HL-60 (cell line): ENCODE results near the gene SPATA31D1.

Source experiments
- DNase-seq, 2 experiments: peaks; one replicate each; pipeline ENCODE4 v3.0.0-alpha.2; 2010 to 2020; ENCODE audit warnings: low read depth in 1 of 2, low spot score in 1 of 2
- H3K27ac ChIP-seq: fragments of 250-450 bp; sonication (Bioruptor Pico); replicated peaks from 2 replicates; pipeline ENCODE4 v1.5.1; 2020; ENCODE audit warnings: mild to moderate bottlenecking, moderate library complexity
- H3K27me3 ChIP-seq: fragments of 250-450 bp; sonication (Bioruptor Pico); 2 replicates; pipeline ENCODE4 v1.5.1; 2021; ENCODE audit warnings: mild to moderate bottlenecking, moderate library complexity; ENCODE audit not compliant: insufficient read depth, poor library complexity, severe bottlenecking
- H3K4me3 ChIP-seq: replicated peaks from 2 replicates; pipeline ENCODE4 v1.5.1; 2011; ENCODE audit warnings: mild to moderate bottlenecking, control low read depth, low read length; ENCODE audit not compliant: insufficient read depth
- GABPA ChIP-seq: IDR thresholded peaks from 2 replicates; pipeline ENCODE4 v1.6.1; 2012; ENCODE audit warnings: low read depth
- POLR2AphosphoS5 ChIP-seq: IDR thresholded peaks from 2 replicates; pipeline ENCODE4 v1.6.1; 2012; ENCODE audit warnings: low read depth
- REST ChIP-seq: IDR thresholded peaks from 2 replicates; pipeline ENCODE4 v1.6.1; 2012; ENCODE audit warnings: low read depth; ENCODE audit not compliant: insufficient replicate concordance
- SPI1 ChIP-seq: IDR thresholded peaks from 2 replicates; pipeline ENCODE4 v1.6.1; 2012; ENCODE audit warnings: low read depth, mild to moderate bottlenecking, borderline replicate concordance
- TF ChIP-seq, protein P1 (sequence below): IDR thresholded peaks from one replicate; pipeline ENCODE4 v1.5.1; 2011; ENCODE audit warnings: low read length, control low read depth, inconsistent platforms; ENCODE audit not compliant: insufficient read depth

Gene SPATA31D1

DNA sequence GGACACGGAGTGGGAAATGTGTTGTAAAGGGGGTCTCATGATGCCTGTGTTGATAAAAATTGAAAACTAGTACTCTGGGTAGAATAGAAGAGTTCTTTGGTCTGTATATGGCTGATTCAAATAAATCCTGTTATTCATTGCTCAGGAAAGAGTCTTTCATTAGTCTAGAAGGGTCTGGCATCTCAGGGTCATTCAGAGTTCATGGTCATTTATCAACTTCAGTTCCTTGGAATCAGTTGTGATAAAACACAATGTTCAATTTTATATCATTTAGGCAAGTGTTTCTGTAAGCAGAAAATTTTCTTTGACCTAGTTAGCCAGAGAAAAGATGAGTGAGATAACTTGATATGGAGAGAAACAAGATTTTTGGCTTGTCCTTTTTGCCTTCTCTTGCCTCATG, 36.3 kb downstream of the SPATA31D1 start:
- Histone ChIP-seq H3K4me3 (no peak overlapping the region), H3K27me3 (no peaks in the 10 kb centered on the region), H3K27ac (no peak overlapping the region)
- no peak for DNase-seq
- TF ChIP-seq SPI1: no peak
- TF ChIP-seq GABPA: no peak
- no peak for TF ChIP-seq POLR2AphosphoS5
- TF ChIP-seq, protein P1, sequence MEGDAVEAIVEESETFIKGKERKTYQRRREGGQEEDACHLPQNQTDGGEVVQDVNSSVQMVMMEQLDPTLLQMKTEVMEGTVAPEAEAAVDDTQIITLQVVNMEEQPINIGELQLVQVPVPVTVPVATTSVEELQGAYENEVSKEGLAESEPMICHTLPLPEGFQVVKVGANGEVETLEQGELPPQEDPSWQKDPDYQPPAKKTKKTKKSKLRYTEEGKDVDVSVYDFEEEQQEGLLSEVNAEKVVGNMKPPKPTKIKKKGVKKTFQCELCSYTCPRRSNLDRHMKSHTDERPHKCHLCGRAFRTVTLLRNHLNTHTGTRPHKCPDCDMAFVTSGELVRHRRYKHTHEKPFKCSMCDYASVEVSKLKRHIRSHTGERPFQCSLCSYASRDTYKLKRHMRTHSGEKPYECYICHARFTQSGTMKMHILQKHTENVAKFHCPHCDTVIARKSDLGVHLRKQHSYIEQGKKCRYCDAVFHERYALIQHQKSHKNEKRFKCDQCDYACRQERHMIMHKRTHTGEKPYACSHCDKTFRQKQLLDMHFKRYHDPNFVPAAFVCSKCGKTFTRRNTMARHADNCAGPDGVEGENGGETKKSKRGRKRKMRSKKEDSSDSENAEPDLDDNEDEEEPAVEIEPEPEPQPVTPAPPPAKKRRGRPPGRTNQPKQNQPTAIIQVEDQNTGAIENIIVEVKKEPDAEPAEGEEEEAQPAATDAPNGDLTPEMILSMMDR: no peak
- TF ChIP-seq REST: no peak

DNA sequence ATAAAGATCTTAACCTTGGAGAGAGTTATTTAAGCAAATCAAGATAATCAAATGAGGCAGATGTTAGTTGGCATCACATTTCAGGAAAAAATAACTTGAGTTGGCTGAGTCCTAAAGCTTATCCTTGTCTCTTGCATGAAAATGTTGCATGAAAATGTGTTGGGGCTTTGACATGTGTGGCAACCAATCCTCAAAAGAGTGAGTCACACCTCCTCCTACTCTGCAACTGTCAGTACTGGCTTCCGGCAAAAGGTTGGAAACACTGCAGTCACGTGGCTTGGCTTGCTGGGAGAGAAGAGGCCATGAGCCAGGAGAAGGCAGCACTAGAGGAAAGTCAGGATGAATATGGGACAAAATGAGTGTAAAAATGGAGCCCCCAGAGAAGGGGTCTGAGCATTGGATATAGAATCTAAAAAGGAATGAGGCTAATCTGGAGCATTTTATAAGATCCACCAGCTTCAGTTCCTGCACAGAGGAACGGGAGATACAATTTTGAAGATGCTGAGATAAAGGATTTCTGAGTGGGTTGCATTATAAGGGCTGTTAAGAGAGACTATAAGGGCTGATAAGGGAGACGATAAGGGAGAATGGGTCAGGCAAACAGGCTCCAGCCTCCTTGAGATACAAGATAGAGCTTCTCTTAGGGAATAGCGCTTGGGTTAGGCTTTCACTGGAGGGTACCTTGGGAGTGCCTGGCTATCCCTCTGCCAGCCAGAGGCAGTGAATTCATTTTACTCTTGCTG, 43.1 kb downstream of the SPATA31D1 start:
- DNase-seq: no peak
- no peak for TF ChIP-seq POLR2AphosphoS5
- TF ChIP-seq REST: no peak
- no peak for TF ChIP-seq GABPA
- no peak for TF ChIP-seq SPI1
- TF ChIP-seq, protein P1: no peak
- no peak overlapping the region for H3K27ac ChIP-seq
- no peak overlapping the region for H3K4me3 ChIP-seq
- no peaks in the 10 kb centered on the region for H3K27me3 ChIP-seq

- H3K27ac ChIP-seq: no peak overlapping the region
- DNase-seq: no peak
- H3K4me3 ChIP-seq: no peak overlapping the region
- TF ChIP-seq, protein P1: no peak
- TF ChIP-seq GABPA: no peak
- no peak for TF ChIP-seq SPI1
- TF ChIP-seq POLR2AphosphoS5: no peak
- TF ChIP-seq REST: no peak
- no peaks in the 10 kb centered on the region for H3K27me3 ChIP-seq
Observed at GRCh38 chr9:82034956-82035731, 46.6 kb downstream of the SPATA31D1 start.
